HepG2 (cell line): Measurements from ENCODE around the gene SUPV3L1. TPM values are rescaled to one million over a fixed set of nuclear protein-coding genes. Genes with fewer than 3 reads are reported as not detected.

Source experiments
- ARID4A ChIP-seq: sonication (generic); formaldehyde crosslinking; IDR thresholded peaks from 2 replicates; pipeline ENCODE4 v1.5.0; 2020; ENCODE audit warnings: mild to moderate bottlenecking, missing genetic modification reagents, borderline replicate concordance
- CAMTA2 ChIP-seq: sonication (generic); formaldehyde crosslinking; IDR thresholded peaks from 2 replicates; pipeline ENCODE4 v1.4.0; 2020; ENCODE audit warnings: mild to moderate bottlenecking, missing genetic modification reagents, borderline replicate concordance
- ELF3 ChIP-seq: IDR thresholded peaks from 2 replicates; pipeline ENCODE4 v1.6.1; 2016; ENCODE audit warnings: missing genetic modification reagents, missing compliant biosample characterization
- ETV5 ChIP-seq: IDR thresholded peaks from 2 replicates; pipeline ENCODE4 v1.6.1; 2018; ENCODE audit warnings: missing biosample characterization, missing genetic modification reagents, inconsistent platforms, borderline replicate concordance
- ETV6 ChIP-seq: sonication (generic); formaldehyde crosslinking; conservative IDR thresholded peaks from 2 replicates; pipeline ENCODE4 v1.4.0; 2020; ENCODE audit warnings: missing genetic modification reagents
- GABPA ChIP-seq, 2 experiments: IDR thresholded peaks; 2 replicates each; pipeline ENCODE4 v1.6.1; 2011 to 2016; ENCODE audit warnings: low read depth in 2 of 2, low read length in 1 of 2, missing biosample characterization in 1 of 2, missing genetic modification characterization in 1 of 2
- GATAD2A ChIP-seq: IDR thresholded peaks from 2 replicates; pipeline ENCODE4 v1.6.1; 2016
- HNF4A ChIP-seq: sonication (generic); formaldehyde crosslinking; IDR thresholded peaks from 2 replicates; pipeline ENCODE4 v1.4.0; 2020; ENCODE audit warnings: missing genetic modification reagents
- MBNL3 ChIP-seq: fragments of 250-450 bp; sonication (Bioruptor Pico); conservative IDR thresholded peaks from 2 replicates; pipeline ENCODE4 v1.8.0; 2022; ENCODE audit warnings: mild to moderate bottlenecking, inconsistent platforms
- NR3C1 ChIP-seq: sonication (generic); formaldehyde crosslinking; IDR thresholded peaks from 2 replicates; pipeline ENCODE4 v1.4.0; 2020; ENCODE audit warnings: missing genetic modification reagents
- PAX8 ChIP-seq: sonication (generic); formaldehyde crosslinking; IDR thresholded peaks from 2 replicates; pipeline ENCODE4 v1.8.0; 2022; ENCODE audit warnings: mild to moderate bottlenecking, missing genetic modification reagents, borderline replicate concordance
- RCOR2 ChIP-seq: IDR thresholded peaks from 2 replicates; pipeline ENCODE4 v1.6.1; 2016; ENCODE audit warnings: missing biosample characterization, missing genetic modification reagents
- SRY ChIP-seq: sonication (generic); formaldehyde crosslinking; IDR thresholded peaks from 2 replicates; pipeline ENCODE4 v1.8.0; 2022; ENCODE audit warnings: mild to moderate bottlenecking, missing genetic modification reagents
- ZEB1 ChIP-seq: IDR thresholded peaks from 2 replicates; pipeline ENCODE4 v1.6.1; 2012; ENCODE audit warnings: mild to moderate bottlenecking, low read depth, inconsistent platforms; ENCODE audit not compliant: insufficient replicate concordance
- ZNF180 ChIP-seq: sonication (generic); formaldehyde crosslinking; IDR thresholded peaks from 2 replicates; pipeline ENCODE4 v1.4.0; 2020; ENCODE audit warnings: low read depth, missing genetic modification reagents, borderline replicate concordance
- ZNF292 ChIP-seq: sonication (generic); formaldehyde crosslinking; IDR thresholded peaks from 2 replicates; pipeline ENCODE4 v1.8.1; 2022; ENCODE audit warnings: mild to moderate bottlenecking, low read depth, missing genetic modification reagents, borderline replicate concordance
- ZNF607 ChIP-seq: sonication (generic); formaldehyde crosslinking; IDR thresholded peaks from 2 replicates; pipeline ENCODE4 v1.5.1; 2020; ENCODE audit warnings: missing genetic modification reagents, mild to moderate bottlenecking, borderline replicate concordance
- ZNF670 ChIP-seq: sonication (generic); formaldehyde crosslinking; IDR thresholded peaks from 2 replicates; pipeline ENCODE4 v1.8.0; 2022; ENCODE audit warnings: mild to moderate bottlenecking, missing genetic modification reagents, borderline replicate concordance
- ZNF775 ChIP-seq: sonication (generic); formaldehyde crosslinking; IDR thresholded peaks from 2 replicates; pipeline ENCODE4 v1.4.0; 2020; ENCODE audit warnings: missing genetic modification reagents, mild to moderate bottlenecking, moderate library complexity, borderline replicate concordance
- ZSCAN9 ChIP-seq: IDR thresholded peaks from 2 replicates; pipeline ENCODE4 v1.6.1; 2016; ENCODE audit warnings: borderline replicate concordance
- polyA plus RNA-seq, 8 experiments: library from polyadenylated mRNA; depleted of rRNA in 3 of 8; stranded (reverse) in 7 of 8; unstranded in 1 of 8; fragments of >200 nt; fragmentation: Illumina TruSeq in 4 of 8; extraction: Trizol in 4 of 8; gene quantifications; 2 replicates each; pipeline versions ENCODE4 v1.2.1 to v1.2.3, GENCODE V29; 2011 to 2016; ENCODE audit warnings: low read depth in 4 of 8, missing spikeins in 1 of 8, mixed read lengths in 1 of 8; ENCODE audit not compliant: insufficient read depth in 1 of 8
- total RNA-seq, 5 experiments: library from RNA; depleted of rRNA; stranded (reverse); fragments of >200 nt; fragmentation: Illumina TruSeq; extraction: Trizol; gene quantifications; 2 replicates each; pipeline ENCODE4 v1.2.3, GENCODE V29; 2016; ENCODE audit warnings: low read depth in 1 of 5
- TF ChIP-seq, protein P1 (sequence below): IDR thresholded peaks from 2 replicates; pipeline ENCODE4 v1.6.1; 2016
- TF ChIP-seq, protein P2 (sequence below): sonication (generic); formaldehyde crosslinking; IDR thresholded peaks from 2 replicates; pipeline ENCODE4 v1.5.0; 2020; ENCODE audit warnings: missing genetic modification reagents
- TF ChIP-seq, protein P3 (sequence below): sonication (generic); formaldehyde crosslinking; IDR thresholded peaks from 2 replicates; pipeline ENCODE4 v1.5.0; 2020; ENCODE audit warnings: mild to moderate bottlenecking, missing genetic modification reagents, borderline replicate concordance

Gene SUPV3L1
- total and polyA plus RNA-seq, 2 of the 13 experiments (the other 11 are each of a cell fraction or from before 2014, with no cell fraction given), result 28.8 to 45.7 TPM

- TF ChIP-seq, protein P1, sequence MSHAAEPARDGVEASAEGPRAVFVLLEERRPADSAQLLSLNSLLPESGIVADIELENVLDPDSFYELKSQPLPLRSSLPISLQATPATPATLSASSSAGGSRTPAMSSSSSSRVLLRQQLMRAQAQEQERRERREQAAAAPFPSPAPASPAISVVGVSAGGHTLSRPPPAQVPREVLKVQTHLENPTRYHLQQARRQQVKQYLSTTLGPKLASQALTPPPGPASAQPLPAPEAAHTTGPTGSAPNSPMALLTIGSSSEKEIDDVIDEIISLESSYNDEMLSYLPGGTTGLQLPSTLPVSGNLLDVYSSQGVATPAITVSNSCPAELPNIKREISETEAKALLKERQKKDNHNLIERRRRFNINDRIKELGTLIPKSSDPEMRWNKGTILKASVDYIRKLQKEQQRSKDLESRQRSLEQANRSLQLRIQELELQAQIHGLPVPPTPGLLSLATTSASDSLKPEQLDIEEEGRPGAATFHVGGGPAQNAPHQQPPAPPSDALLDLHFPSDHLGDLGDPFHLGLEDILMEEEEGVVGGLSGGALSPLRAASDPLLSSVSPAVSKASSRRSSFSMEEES (CRISPR knock-in tag), result no peak
- TF ChIP-seq HNF4A (0 out of 2 replicates have a peak, but pooled peaks have one; percentile 32), RCOR2 (peak; percentile 20; the same call in 1 of the 2 replicates), SRY (CRISPR knock-in tag) (no peak), GABPA (IDR thresholded peaks at IDR 0.05; ENCODE audit: low read depth, low read length) (no peak), GABPA (CRISPR knock-in tag; IDR thresholded peaks at IDR 0.05; ENCODE audit: low read depth) (0 out of 2 replicates have a peak, but pooled peaks have one; percentile 31), PAX8 (CRISPR knock-in tag) (no peak), ZSCAN9 (CRISPR knock-in tag) (no peak), MBNL3 (CRISPR knock-in tag) (no peak), ETV6 (no peak), ELF3 (peak; percentile 76), ZNF292 (0 out of 2 replicates have a peak, but pooled peaks have one; percentile 22), ZNF775 (CRISPR knock-in tag) (no peak), NR3C1 (CRISPR knock-in tag) (no peak), ZEB1 (peak; percentile 51), ZNF670 (CRISPR knock-in tag) (no peak), ZNF607 (CRISPR knock-in tag) (peak; percentile 35; the same call in 1 of the 2 replicates), ZNF180 (no peak), ETV5 (CRISPR knock-in tag) (peak; percentile 64; the same call in 1 of the 2 replicates), ARID4A (CRISPR knock-in tag) (peak; percentile 34; the same call in 1 of the 2 replicates), GATAD2A (peak; percentile 26; the same call in 1 of the 2 replicates), CAMTA2 (CRISPR knock-in tag) (no peak)
- TF ChIP-seq, protein P2, sequence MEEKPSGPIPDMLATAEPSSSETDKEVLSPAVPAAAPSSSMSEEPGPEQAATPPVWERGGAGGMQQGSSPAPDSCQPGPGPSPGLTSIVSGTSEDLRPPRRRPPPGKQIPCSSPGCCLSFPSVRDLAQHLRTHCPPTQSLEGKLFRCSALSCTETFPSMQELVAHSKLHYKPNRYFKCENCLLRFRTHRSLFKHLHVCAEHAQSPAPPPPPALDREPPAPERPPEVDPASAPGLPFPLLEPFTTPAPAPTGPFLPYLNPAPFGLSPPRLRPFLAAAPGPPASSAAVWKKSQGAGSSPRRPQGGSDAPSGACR (CRISPR knock-in tag), result no peak
- TF ChIP-seq, protein P3, sequence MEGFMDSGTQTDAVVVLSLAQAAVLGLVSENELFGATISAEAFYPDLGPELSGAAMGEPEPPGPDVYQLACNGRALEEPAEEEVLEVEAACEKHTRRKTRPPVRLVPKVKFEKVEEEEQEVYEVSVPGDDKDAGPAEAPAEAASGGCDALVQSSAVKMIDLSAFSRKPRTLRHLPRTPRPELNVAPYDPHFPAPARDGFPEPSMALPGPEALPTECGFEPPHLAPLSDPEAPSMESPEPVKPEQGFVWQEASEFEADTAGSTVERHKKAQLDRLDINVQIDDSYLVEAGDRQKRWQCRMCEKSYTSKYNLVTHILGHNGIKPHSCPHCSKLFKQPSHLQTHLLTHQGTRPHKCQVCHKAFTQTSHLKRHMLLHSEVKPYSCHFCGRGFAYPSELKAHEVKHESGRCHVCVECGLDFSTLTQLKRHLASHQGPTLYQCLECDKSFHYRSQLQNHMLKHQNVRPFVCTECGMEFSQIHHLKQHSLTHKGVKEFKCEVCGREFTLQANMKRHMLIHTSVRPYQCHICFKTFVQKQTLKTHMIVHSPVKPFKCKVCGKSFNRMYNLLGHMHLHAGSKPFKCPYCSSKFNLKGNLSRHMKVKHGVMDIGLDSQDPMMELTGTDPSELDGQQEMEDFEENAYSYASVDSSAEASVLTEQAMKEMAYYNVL (CRISPR knock-in tag), result no peak
These were observed 40.5 kb downstream of the SUPV3L1 start (continued) for GRCh38 chr10:69220507-69220906.
